Measurements from ENCODE around the gene ANXA7.

ANXA7 gene

GRCh38 chr10:73413528-73414229 is at the start of gene ANXA7:
TSS of gene ANXA7 (minus strand) at chr10:73414058. CDS start at chr10:73400856, 13,202 bp downstream.
- peak within 1 kb of the TSS; percentile 98 for H3K4me3 ChIP-seq (ENCODE audit: low read length)
- no peak for TF ChIP-seq ZNF274 (IDR thresholded peaks at IDR 0.05; ENCODE audit: low read depth, low read length)

GRCh38 chr10:73460897-73461296 is 47.0 kb upstream of the ANXA7 start:
- no peak overlapping the region for H3K4me3 ChIP-seq (ENCODE audit: low read length)
- no peak for TF ChIP-seq ZNF274 (IDR thresholded peaks at IDR 0.05; ENCODE audit: low read depth, low read length)

- no peak overlapping the region for H3K4me3 ChIP-seq (ENCODE audit: low read length)
- no peak for TF ChIP-seq ZNF274 (IDR thresholded peaks at IDR 0.05; ENCODE audit: low read depth, low read length)
Observed at GRCh38 chr10:73459683-73460314, 45.9 kb upstream of the ANXA7 start.

- H3K4me3 ChIP-seq (ENCODE audit: low read length), result no peak overlapping the region
- TF ChIP-seq ZNF274 (IDR thresholded peaks at IDR 0.05; ENCODE audit: low read depth, low read length), result no peak
Observed at GRCh38 chr10:73456187-73456890, 42.5 kb upstream of the ANXA7 start.

- no peak for TF ChIP-seq ZNF274 (IDR thresholded peaks at IDR 0.05; ENCODE audit: low read depth, low read length)
- H3K4me3 ChIP-seq (ENCODE audit: low read length), result no peak overlapping the region
Observed at GRCh38 chr10:73449113-73449512, 35.3 kb upstream of the ANXA7 start.

- no peak overlapping the region for H3K4me3 ChIP-seq (ENCODE audit: low read length)
- TF ChIP-seq ZNF274 (IDR thresholded peaks at IDR 0.05; ENCODE audit: low read depth, low read length), result no peak
Observed at GRCh38 chr10:73448384-73448783, 34.5 kb upstream of the ANXA7 start.

- no peak for TF ChIP-seq ZNF274 (IDR thresholded peaks at IDR 0.05; ENCODE audit: low read depth, low read length)
- H3K4me3 ChIP-seq (ENCODE audit: low read length), result no peak overlapping the region
Observed at GRCh38 chr10:73446926-73447325, 33.1 kb upstream of the ANXA7 start.

- TF ChIP-seq ZNF274 (IDR thresholded peaks at IDR 0.05; ENCODE audit: low read depth, low read length), result no peak
- no peak overlapping the region for H3K4me3 ChIP-seq (ENCODE audit: low read length)
Observed at GRCh38 chr10:73444457-73444856, 30.6 kb upstream of the ANXA7 start.

- no peak for TF ChIP-seq ZNF274 (IDR thresholded peaks at IDR 0.05; ENCODE audit: low read depth, low read length)
- H3K4me3 ChIP-seq (ENCODE audit: low read length), result no peak overlapping the region
Observed at GRCh38 chr10:73439605-73440312, 25.9 kb upstream of the ANXA7 start.

- no peak for TF ChIP-seq ZNF274 (IDR thresholded peaks at IDR 0.05; ENCODE audit: low read depth, low read length)
- no peak overlapping the region for H3K4me3 ChIP-seq (ENCODE audit: low read length)
Observed at GRCh38 chr10:73439055-73439454, 25.2 kb upstream of the ANXA7 start.

- H3K4me3 ChIP-seq (ENCODE audit: low read length), result no peak within 1 kb of the TSS
- no peak for TF ChIP-seq ZNF274 (IDR thresholded peaks at IDR 0.05; ENCODE audit: low read depth, low read length)
Observed at GRCh38 chr10:73433538-73433867, 19.6 kb upstream of the ANXA7 start, which contains the start of gene MSS51. TSS of gene MSS51 (minus strand) at chr10:73433561. CDS start at chr10:73428284, 5,277 bp downstream.

GRCh38 chr10:73432646-73433537 is 19.0 kb upstream of the ANXA7 start:
- no peak for TF ChIP-seq ZNF274 (IDR thresholded peaks at IDR 0.05; ENCODE audit: low read depth, low read length)
- H3K4me3 ChIP-seq (ENCODE audit: low read length), result no peak overlapping the region

GRCh38 chr10:73426318-73426717 is 12.5 kb upstream of the ANXA7 start:
- TF ChIP-seq ZNF274 (IDR thresholded peaks at IDR 0.05; ENCODE audit: low read depth, low read length), result no peak
- H3K4me3 ChIP-seq (ENCODE audit: low read length), result no peak overlapping the region
